Fibroblast of skin of left quadriceps (primary cell): ENCODE results near the gene CCDC28B.

ENCODE experiments used
- DNase-seq, 2 experiments: peaks; one replicate each; pipeline ENCODE4 v3.0.0-alpha.2; 2013; ENCODE audit warnings: low read depth in 2 of 2

Gene CCDC28B

GRCh38 chr1:32221980-32222755, 21.8 kb downstream of the CCDC28B start, which contains the start of the genes EIF3I and TMEM234:
TSS of gene EIF3I (plus strand) at chr1:32222407. CDS start at chr1:32222442, 35 bp downstream.
TSS of gene TMEM234 (minus strand) at chr1:32222353. CDS start at chr1:32222322, 31 bp downstream.
- peak; percentile 69 to 73 for DNase-seq

- DNase-seq = no peak
These were observed 23.3 kb downstream of the CCDC28B start for GRCh38 chr1:32223683-32224082.

DNA sequence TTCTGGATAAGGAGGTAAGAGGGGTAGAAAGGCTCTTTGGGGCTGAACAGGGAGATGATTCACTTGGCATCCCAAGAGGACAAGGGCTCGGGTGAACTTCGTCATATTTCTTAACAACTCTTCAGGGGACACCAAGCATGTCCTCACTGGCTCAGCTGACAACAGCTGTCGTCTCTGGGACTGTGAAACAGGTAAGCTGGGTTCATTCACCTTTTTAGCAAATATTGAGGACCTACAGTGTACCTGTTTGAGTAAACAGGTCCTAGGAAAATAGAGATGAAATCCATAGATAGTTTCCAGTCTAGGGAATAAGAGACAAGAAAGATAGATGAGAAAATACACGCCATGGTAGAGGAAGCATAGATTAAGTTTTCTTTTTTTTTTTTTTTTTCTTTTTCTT, 23.9 kb downstream of the CCDC28B start:
- no peak for DNase-seq

DNA sequence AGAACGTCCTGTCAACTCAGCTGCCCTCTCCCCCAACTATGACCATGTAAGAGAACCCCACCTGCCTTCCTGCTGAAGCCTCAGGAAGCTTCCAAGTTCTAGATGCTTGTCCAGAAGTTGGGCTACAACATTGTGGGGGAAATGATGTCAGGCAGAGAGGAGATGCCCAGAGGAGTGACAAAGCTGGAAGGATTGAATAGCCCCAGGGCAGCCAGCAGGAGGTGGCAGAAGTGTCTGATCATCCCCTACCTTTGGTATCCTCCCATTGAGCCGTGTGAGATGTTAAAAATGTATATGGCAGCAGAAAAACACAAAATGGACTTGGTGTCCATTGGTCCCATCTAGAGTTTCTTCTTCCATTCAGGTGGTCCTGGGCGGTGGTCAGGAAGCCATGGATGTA, 28.4 kb downstream of the CCDC28B start:
- no peak for DNase-seq

GRCh38 chr1:32231843-32232432, 31.5 kb downstream of the CCDC28B start:
- DNase-seq = no peak

DNA sequence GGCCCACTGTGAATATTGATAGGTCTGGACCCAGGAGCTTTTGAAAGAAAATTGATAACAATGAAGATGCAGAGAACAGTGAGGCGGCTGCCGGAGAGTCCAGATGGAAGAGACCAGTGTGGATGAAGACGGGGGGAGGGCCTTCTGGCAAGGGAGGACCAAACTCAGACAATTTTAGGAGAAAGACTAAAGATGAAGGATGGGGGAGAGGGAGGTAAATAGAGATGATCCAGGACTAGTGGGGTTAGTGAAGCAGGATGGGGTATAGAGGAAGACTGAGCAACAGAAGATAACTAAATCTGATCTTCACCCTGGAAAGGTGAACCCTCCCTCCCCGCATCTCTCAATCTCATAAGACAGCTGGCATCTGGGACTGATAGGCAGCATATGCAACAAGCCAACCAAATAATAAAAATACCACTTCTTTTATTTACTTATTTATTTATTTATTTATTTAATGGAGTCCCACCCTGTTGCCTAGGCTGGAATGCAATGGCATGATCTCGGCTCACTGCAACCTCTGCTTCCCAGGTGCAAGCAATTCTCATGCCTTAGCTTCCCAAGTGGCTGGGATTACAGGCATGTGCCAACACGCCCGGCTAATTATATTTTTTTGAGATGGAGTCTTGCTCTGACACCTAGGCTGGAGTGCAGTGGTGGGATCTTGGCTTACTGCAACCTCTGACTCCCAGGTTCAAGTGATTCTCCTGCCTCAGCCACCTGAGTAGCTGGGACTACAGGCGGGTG, 32.3 kb downstream of the CCDC28B start:
- no peak for DNase-seq

DNA sequence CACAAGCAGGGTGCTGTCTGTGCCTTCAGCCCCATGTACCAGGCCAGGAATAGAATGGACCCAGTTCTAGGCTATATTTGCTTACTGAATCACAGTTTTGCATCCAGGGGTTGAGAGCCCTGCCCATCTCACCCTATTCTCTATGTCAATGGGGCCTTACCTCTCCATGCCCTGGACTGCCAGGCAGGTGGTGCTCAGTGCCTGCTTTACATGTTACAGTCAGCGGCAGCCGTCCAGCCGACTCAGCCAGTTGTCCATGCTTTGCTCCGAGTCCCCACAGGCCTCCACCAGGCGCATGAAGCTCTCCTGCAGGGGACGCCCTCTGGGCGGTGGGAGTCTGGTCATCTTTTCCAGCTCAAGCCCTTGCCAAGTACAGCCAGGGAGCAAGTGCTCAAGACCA, 34.4 kb downstream of the CCDC28B start:
- no peak for DNase-seq

GRCh38 chr1:32239337-32239736, 38.9 kb downstream of the CCDC28B start:
- DNase-seq = no peak

GRCh38 chr1:32239790-32240139, 39.4 kb downstream of the CCDC28B start:
- no peak for DNase-seq

DNA sequence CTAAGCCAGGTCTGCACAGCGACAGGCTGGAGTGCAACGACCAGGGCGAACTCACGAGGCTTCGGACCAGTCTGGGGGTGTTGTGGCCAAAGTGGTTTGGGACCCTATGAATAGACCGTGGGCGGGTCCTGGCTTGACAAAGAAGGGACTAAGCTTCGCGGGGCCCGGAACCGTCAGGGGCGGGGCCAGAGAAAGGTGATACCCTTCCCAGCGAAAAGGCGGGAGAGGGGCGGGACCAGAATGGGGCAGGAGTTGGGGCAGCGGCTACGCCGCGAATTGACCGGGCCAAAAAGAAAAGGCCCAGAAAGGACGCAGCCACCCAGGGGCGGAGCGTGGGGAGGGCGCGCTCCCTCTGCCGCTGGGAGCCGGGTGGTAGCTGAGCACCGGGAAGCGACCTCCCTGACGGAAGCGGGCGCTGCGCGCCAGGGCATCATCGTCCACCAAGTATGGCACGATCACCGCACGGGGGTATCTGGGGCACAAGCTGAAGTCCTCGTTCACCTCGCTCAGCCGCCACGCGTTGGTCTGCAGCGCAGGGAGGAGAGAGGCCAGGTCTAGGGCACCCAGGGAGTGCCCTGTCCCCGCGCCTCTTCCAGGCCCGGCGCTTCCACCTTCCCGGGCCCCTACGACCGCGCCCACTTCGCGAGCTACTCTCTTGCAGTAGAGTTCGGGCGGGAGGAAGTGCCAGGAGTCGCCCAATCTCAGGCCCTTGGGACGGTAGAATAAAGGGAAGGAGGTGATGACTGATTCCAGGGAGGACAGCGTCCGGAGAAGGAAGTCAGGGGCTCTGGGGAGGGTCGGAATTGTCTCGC, 40.0 kb downstream of the CCDC28B start:
- no peak for DNase-seq

GRCh38 chr1:32241001-32241763, 40.8 kb downstream of the CCDC28B start:
- DNase-seq = no peak

GRCh38 chr1:32242341-32242851, 42.0 kb downstream of the CCDC28B start:
- no peak for DNase-seq

GRCh38 chr1:32246888-32247273, 46.5 kb downstream of the CCDC28B start, which contains the start of gene FAM167B:
TSS of gene FAM167B (plus strand) at chr1:32247222. CDS start at chr1:32247422, 200 bp downstream.
- peak; percentile 36 for DNase-seq

DNA sequence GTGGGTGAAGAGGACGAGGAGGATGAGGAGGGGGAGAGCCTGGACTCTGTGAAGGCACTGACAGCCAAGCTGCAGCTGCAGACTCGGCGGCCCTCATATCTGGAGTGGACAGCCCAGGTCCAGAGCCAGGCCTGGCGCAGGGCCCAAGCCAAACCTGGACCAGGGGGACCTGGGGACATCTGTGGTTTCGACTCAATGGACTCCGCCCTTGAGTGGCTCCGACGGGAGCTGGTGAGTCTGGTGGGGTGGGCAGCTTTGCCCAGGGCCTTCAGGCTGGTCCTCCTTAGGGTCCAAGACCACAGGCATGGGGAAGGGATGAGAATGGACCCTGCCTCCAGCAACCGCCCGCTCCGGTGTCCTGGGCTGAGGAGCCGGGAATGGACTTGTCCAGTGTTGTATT, 47.1 kb downstream of the CCDC28B start:
- no peak for DNase-seq

DNA sequence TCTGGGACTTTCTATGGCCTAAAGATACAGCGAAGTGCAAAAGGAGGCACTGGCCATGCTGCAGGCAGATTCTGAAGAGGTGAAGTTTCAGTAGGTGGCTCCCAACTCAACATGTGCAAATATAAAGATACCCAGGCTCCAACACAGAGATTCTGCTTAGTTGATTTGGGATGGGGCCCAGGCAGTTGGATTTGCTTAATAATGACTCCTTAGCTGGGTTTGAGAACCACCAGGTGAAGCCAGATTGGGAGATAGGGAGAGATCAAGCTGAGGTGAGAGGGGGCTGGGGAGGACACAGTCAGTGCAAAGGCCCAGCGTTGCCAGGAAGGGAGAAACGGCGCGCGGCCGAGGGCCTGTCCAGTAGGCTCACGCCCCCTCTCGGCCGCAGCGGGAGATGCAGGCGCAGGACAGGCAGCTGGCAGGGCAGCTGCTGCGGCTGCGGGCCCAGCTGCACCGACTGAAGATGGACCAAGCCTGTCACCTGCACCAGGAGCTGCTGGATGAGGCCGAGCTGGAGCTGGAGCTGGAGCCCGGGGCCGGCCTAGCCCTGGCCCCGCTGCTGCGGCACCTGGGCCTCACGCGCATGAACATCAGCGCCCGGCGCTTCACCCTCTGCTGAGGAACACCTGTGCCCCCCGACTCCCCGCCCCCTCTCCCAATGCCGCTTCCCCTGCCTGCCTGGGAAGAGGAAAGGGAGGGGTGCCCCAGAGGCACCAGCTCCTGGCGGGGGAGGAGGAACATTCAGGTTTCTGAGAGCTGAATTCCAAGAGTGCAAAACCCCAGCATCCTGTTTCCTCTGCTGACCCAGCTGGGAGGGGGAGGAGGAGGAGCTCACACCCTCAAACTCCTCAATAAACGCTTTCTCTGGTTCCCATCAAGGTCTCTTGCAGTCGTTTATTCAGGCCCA, 47.8 kb downstream of the CCDC28B start:
- no peak for DNase-seq

DNA sequence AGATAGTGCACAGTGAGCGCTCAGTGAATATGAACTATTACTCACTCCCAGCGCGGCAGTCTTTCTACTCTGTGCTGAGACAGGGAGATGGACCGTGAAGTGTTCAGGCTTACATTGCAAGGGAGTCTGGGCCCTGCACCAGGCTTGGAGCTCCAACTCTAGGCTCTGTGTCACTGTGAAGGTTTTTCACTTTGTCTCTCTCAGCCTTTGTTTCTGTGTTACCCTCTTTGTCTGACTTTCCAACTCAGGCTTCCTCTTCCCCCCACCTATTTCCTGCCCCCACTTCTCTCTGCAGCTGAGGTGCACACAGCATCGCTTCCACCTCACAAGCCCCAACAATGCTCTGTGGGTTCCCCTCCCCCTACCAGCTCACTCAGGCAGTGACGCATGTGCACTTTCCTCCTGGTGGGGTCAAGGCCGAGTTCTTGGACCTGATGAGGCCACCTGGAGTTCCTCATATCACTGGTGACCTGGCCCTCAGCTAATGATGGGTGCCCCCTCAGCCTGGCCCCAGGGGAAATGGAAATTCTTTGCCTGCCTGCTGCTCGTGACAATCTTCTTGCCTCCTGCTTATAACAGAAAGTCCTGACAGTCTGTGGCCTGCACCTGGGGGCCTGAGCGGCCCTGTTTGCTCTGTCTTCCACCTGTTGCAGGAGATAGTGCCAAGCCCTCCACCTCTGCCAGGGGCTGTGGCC, 49.6 kb downstream of the CCDC28B start:
- no peak for DNase-seq

- no peak for DNase-seq
These were observed 50.7 kb downstream of the CCDC28B start, which contains the start of gene LCK for GRCh38 chr1:32250893-32251716. TSS of gene LCK (plus strand) at chr1:32251265. CDS start at chr1:32274330, 23,065 bp downstream.
